IPS-15b (cell line): ENCODE results near the gene DCTN3.

Experiments used
- H3K27me3 ChIP-seq: one replicate; pipeline ENCODE4 v1.6.1; 2013; ENCODE audit warnings: low read length; ENCODE audit not compliant: control insufficient read depth, insufficient read depth
- H3K36me3 ChIP-seq: one replicate; pipeline ENCODE4 v1.6.1; 2013; ENCODE audit warnings: low read length; ENCODE audit not compliant: control insufficient read depth, insufficient read depth
- H3K4me1 ChIP-seq: one replicate; pipeline ENCODE4 v1.6.1; 2013; ENCODE audit warnings: mild to moderate bottlenecking, low read length; ENCODE audit not compliant: control insufficient read depth, insufficient read depth
- H3K4me3 ChIP-seq: one replicate; pipeline ENCODE4 v1.5.1; 2013; ENCODE audit warnings: low read depth, low read length
- H3K9ac ChIP-seq: one replicate; pipeline ENCODE4 v1.6.1; 2013; ENCODE audit warnings: low read depth, mild to moderate bottlenecking, low read length
- H3K9me3 ChIP-seq: one replicate; pipeline ENCODE4 v1.6.1; 2013; ENCODE audit warnings: mild to moderate bottlenecking, low read length; ENCODE audit not compliant: control insufficient read depth, insufficient read depth

DCTN3 gene

DNA sequence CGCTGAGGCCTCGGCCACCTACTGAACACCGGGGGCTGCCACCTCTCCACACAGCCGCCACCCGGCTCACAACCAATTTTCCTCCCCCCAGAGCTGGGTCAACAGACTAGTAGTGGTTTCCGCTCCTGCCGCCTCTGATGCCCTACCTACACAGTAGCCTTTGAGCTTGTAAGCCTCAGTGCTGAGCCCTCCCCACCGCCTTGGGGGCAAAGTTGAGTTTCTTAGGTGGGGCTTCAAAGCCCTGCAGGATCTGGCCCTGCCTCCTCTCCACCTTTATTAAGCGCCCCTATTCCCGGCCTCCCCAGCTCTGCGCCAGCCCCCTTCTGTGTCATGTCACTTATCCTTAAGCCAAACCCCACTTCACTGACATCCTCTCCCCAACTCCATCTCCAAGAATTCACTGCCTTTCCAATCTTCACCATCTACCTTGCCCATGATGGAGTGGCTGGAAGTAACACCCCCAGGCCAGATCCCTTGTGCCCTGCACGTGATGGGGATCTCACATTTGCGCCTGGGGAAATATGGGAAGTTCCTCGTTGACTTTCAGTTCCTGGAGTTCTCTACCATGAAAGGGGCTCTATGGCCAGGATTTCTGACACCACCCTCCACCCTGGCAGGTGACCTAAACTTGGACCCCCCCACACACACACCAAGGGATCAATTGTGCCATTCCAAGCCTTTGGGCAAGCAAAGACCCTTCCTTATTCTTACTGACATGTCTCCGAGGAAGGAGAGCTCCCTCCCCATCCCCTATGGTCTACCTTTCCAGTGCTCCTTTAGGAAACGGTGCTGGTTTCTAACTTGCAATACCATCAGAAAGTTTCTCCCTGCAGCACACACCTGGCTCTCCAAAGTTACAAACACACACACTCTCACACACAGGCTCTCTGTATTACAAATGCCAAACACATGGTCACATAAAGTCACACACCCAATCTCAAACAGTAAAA is 28.1 kb downstream of the DCTN3 start:
- H3K9me3 ChIP-seq: no peaks in the 10 kb centered on the region
- peaks cover 14% of the 10 kb centered on the region for H3K4me1 ChIP-seq
- no peaks in the 10 kb centered on the region for H3K36me3 ChIP-seq
- peaks cover 67% of the 10 kb centered on the region for H3K27me3 ChIP-seq
- H3K4me3 ChIP-seq: peak overlapping the region; percentile 39
- no peak overlapping the region for H3K9ac ChIP-seq

DNA sequence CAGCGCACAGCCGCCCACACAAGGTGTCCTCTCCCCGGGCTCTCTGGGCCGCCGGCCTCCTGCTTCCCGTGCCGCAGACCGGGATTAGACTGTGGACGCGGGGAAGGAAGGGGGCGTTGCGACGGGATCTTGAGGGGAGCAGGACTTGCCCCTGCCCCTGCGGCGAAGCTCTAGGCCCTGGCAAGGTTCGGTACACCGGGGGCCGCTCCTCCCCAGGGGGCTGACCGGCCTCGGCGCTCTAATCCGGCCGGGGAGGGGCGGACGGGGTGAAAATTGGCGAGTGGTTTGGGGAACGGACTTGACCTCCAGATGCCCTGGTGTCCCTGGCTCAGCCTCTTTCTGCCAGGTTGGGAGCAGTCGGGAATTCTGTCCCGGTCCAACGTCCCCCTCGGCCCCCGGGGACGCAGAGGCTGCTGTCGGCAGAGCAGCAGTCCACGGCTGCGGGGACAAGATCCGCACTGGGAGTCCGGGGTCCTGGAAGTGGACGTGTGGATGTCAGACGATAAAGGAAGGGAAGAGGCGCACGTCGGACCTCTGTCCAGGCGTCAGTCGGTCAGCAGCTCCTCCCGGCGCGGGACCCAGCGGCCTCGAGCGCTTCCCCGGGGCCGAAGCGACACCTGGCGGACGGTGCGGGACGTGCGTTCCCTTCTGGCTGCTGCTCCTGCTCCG is 28.9 kb downstream of the DCTN3 start:
- Histone ChIP-seq H3K9me3 (no peaks in the 10 kb centered on the region), H3K4me1 (peaks cover 18% of the 10 kb centered on the region), H3K27me3 (peaks cover 75% of the 10 kb centered on the region), H3K9ac (no peak overlapping the region), H3K36me3 (no peaks in the 10 kb centered on the region), H3K4me3 (peak overlapping the region; percentile 58)

DNA sequence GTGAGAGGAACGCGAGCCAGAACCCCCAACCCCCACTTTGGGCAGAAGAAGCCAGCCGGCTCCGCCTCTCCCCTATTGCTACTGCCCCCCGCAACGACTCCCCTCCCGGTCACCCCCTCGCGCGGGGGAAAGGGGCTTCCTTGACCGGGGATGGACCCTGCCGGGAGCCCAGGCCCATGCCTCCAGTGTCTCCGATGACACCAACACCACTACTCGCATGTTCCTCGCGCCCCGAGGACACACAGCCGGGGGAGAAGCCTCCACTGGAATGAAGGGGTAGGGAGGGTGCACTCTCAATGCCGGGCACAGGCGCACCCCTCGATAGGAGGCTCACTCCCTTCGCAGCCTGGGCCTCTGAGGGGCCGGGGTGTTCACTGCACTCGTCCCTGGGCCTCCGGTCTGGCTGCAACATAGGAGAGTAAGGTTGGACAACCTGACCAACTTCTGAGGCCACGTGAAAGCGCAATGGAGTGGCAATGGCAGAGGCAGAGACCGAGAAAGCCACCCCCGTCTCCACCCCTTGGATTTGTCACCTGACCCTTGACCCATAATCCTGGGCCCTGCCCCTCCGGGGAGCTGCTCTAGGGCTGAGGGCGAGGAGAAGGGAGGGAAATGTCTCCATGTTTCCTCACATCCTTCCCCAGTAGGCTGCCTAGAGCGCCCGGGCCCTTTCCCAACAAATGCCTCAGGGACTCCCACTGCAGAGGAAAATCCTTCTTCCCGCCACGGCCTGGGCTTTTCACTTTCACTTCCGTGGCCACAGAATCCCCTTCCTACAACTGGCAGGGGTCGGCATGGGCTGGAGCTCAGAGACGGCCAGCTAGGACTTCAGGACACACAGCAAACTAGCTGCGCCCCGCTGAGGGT is 29.7 kb downstream of the DCTN3 start:
- Histone ChIP-seq H3K9ac (peak overlapping the region; percentile 37), H3K4me1 (peaks cover 25% of the 10 kb centered on the region), H3K36me3 (no peaks in the 10 kb centered on the region), H3K27me3 (peaks cover 80% of the 10 kb centered on the region), H3K9me3 (no peaks in the 10 kb centered on the region), H3K4me3 (peak overlapping the region; percentile 58)

DNA sequence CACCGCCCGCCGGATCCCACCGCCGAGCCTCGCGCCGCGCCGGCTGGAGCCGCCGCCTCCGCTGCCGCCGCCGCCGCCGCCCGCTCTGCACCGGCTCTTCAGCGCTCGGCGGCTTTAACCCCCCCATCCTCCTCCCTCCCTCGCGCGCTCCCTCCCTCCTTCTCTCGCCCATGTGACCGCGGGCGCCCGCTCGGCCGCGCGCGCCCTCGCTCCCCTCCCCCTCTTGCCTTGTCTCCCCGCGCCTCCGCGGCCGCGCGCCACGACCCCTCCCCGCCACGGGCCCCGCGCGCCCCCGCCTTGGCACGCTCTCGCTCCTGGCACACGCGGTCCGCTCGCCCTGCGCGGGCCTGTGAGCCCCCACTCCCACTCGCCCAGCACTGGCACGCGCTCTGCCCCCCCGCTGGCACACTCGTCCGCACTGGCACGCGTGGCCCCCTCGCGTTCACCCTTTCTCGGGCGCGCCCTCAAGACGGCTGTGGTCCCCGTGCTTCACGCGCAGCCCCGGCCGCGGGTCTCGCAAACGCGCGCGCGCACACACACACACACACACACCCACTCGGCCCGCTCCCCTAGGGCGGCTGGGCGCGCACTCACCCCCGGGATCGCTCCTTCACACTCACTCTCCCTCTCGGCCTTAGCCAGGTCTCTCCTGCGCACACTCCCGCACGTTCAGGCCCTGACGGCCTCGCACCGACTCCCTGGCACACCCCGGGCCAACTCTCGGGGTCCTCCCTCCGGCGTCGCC is 30.5 kb downstream of the DCTN3 start, which contains the start of gene CNTFR:
TSS of gene CNTFR (minus strand) at position 89 of the 745 bp plus-strand sequence. CDS start 20,743 bp downstream, outside the sequence.
- H3K27me3 ChIP-seq: peaks cover 87% of the 10 kb centered on the region

DNA sequence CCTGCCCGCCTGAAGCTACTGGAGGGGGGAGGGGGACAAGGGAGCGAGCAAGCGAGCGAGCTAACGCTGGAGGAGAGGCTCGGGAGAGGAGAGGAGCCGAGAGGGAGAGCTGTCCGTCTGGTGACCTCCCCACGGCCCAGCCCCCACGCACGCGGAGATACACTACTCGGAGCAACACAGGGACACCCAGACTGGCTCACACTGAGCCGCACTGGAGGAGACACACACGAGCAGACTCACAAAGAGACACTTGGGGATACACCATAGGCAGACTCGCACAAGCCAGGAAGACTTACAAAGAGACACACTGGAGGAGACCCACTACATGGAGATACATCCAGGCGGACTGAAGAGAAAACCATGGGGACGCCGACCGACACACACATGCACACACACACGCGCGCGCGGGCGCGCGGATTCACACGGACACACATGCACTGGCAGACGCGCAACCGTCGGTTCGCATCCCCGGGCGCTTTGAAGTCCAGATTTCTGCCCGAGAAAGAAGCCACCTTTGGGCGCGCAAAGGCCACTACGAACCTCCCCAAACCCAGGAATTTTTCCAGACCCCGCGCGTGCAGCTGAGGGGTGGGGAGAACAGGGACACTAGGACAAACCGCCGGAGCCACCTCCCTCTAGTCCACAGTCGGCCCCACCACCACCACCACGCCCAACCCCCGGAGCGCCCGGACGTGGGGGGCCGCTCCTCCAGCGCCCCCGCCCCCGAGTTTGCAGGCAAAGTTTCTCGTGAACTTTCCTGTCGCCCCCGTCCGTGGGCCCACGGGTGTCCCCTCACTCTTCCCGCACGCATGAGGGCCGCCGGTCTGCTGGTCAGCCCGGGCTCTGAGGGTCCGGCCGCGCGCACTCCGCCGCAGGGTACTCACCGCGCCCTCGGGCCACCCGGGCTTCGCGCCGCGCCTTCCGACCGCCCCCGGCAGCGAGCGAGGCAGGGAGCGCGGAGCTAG is 31.3 kb downstream of the DCTN3 start:
- Histone ChIP-seq H3K9me3 (no peaks in the 10 kb centered on the region), H3K27me3 (peaks cover 90% of the 10 kb centered on the region), H3K4me1 (peaks cover 34% of the 10 kb centered on the region), H3K4me3 (peak overlapping the region; percentile 61), H3K9ac (no peak overlapping the region), H3K36me3 (no peaks in the 10 kb centered on the region)

More for the DNA sequence above, 30.5 kb downstream of the DCTN3 start, which contains the start of gene CNTFR:
- Histone ChIP-seq H3K36me3 (no peaks in the 10 kb centered on the region), H3K9me3 (no peaks in the 10 kb centered on the region), H3K9ac (peak within 1 kb of the TSS; percentile 37), H3K4me3 (peak within 1 kb of the TSS; percentile 61), H3K4me1 (peaks cover 33% of the 10 kb centered on the region)

DNA sequence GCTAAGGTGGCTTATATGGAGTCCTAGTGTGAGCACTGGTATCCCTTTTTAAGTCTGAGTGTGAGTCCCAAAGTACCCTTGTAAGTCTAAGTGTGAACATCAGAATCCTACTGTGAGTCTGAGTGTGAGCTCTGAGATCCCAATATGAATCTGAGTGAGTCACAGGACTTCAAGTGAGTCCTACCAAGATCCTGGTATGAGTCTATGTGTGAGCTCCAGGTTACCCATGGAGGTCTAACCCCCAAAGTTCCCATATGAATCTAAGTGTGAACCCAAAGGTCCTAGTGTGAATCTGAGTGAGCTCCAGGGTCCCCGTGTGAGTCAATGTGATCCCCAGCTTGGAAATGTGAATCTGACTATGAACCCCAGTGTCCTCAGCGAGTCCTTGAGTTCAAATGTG is 33.0 kb downstream of the DCTN3 start:
- Histone ChIP-seq H3K9me3 (no peaks in the 10 kb centered on the region), H3K4me3 (no peak overlapping the region), H3K27me3 (peaks cover 90% of the 10 kb centered on the region), H3K36me3 (no peaks in the 10 kb centered on the region), H3K4me1 (peaks cover 28% of the 10 kb centered on the region), H3K9ac (no peak overlapping the region)

DNA sequence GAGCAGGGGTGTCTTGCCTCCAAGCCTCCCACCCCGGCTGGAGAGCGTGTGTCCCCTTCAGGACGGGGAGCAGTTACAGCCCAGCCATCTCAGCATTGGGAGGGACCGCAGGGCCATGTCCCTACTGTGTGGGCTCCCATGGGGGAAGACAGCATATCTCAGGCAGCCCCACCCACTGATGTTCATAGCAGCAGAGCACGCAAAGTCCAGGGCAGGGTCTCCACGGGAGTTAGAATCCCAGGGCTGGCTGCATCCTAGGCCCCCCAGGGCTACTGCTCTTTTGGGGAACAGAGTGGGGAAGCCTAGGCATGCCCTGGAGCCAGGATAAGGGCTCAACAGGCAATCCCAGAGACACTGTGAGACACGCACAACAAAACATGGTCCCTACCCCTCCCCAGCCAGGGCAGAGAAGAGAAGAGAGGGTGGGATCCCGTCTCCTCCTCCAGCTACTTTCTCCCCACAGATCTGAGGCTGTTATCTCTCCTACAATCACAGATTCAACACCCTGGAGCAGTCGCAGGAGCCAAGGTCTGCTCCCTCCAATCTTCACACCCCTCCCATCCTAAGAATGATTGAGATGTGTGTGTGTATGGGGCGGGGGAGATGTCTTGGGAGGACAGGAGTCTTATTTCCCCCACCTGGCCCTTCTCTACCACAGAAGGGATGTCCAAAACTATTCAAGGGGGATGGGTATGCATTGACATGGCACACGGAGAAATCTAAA is 34.2 kb downstream of the DCTN3 start:
- H3K27me3 ChIP-seq: peaks cover 90% of the 10 kb centered on the region
- no peaks in the 10 kb centered on the region for H3K36me3 ChIP-seq
- peaks cover 27% of the 10 kb centered on the region for H3K4me1 ChIP-seq
- no peak overlapping the region for H3K9ac ChIP-seq
- H3K9me3 ChIP-seq: no peaks in the 10 kb centered on the region
- H3K4me3 ChIP-seq: peak overlapping the region; percentile 35

DNA sequence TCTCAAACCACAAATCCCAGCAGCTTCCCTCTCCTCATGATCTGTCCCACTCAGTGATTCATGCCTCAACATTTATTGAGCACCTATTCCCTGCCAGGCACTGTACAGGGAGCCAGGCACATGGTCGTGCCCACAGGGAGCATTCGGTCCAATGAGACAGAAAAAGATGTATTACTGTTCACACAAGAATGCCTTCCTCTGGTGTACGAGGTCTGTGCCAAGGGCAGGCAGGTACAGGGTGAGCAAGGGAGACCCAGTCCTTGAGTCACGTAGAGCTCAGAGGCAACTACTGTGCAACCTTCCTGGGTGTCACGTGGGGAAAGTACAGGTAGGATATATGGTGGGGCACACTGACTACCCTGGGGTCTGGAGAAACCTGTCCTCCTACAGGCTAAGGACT is 35.3 kb downstream of the DCTN3 start:
- peaks cover 28% of the 10 kb centered on the region for H3K4me1 ChIP-seq
- no peaks in the 10 kb centered on the region for H3K9me3 ChIP-seq
- peak overlapping the region; percentile 22 for H3K4me3 ChIP-seq
- H3K36me3 ChIP-seq: no peaks in the 10 kb centered on the region
- no peak overlapping the region for H3K9ac ChIP-seq
- peaks cover 91% of the 10 kb centered on the region for H3K27me3 ChIP-seq

DNA sequence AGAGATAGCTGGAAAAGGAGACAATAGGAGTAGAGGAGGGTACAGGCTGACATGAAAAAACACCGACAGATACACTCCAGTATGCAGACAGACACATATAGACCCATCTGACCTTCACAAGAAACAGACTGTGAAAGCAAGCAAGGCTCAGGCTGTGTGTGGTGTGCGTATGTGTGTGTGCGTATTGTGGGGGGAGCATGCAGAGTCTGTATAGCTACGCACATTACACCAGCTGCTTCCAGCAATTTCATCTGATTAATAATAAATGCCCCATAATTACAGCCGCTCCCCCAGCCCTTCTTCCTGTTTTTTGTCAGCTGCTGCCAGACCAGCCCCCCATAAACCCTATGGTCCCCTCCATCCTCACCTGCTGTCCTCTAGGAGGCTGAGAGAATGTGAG is 37.5 kb downstream of the DCTN3 start:
- H3K9me3 ChIP-seq: no peaks in the 10 kb centered on the region
- H3K36me3 ChIP-seq: no peaks in the 10 kb centered on the region
- no peak overlapping the region for H3K9ac ChIP-seq
- H3K4me1 ChIP-seq: peaks cover 36% of the 10 kb centered on the region
- peaks cover 95% of the 10 kb centered on the region for H3K27me3 ChIP-seq
- no peak overlapping the region for H3K4me3 ChIP-seq

DNA sequence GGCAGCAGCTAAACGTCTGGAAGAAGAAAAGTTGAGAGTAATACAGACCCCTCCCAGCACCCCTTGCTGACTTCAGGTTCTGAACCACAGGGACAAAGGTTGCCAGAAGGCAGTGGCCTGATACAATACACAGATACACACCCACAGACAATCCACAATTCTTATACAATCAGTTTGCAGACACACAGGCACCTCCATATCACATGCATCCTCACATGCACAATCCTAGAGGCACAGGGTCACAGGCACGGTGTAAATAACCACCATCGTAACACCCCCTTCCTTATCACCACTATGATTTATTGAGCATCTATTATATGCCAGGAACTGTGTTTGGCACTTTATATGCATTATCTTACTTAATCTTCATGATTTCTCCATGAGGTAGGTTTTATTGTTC is 39.0 kb downstream of the DCTN3 start:
- H3K36me3 ChIP-seq: no peaks in the 10 kb centered on the region
- H3K9ac ChIP-seq: no peak overlapping the region
- no peaks in the 10 kb centered on the region for H3K9me3 ChIP-seq
- peaks cover 41% of the 10 kb centered on the region for H3K4me1 ChIP-seq
- H3K4me3 ChIP-seq: no peak overlapping the region
- peaks cover 92% of the 10 kb centered on the region for H3K27me3 ChIP-seq
